CD4-positive, alpha-beta T cell treated with Interleukin-2 at 100 ng/mL for 4 hours (primary cell): Measurements from ENCODE around the gene OR2T27.
"Not testable (repeated sequence)": the region's sequence is repeated elsewhere in the genome, so short reads cannot be mapped to it uniquely, and the experiment has no call there.

Source experiments
- DNase-seq: peaks from one replicate; pipeline ENCODE4 v3.0.0-alpha.2; 2020; ENCODE audit warnings: low spot score

The OR2T27 gene, protein sequence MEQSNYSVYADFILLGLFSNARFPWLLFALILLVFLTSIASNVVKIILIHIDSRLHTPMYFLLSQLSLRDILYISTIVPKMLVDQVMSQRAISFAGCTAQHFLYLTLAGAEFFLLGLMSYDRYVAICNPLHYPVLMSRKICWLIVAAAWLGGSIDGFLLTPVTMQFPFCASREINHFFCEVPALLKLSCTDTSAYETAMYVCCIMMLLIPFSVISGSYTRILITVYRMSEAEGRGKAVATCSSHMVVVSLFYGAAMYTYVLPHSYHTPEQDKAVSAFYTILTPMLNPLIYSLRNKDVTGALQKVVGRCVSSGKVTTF

DNA sequence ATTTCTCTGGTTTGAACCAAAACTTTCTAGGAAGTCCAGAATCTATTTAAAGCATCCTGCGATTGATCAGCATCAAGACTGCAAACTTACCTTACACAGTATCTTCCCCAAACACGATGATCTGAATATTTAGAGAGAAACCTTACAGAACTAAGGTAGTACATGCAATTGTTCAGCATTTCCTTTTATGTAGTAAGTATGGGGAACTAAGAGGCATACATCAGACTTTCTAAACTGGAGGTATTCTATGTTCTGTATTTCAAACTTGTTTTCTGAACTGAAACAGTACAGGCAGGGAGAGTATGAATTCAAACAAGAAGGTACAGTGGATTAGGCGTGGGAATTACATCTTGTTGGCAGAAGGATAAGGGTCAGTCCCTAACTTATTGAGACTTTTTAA is at the start of gene OR2T27:
TSS of gene OR2T27 (minus strand) at position 175 of the 400 bp plus-strand sequence. CDS start 4,644 bp downstream, outside the sequence.
- not testable (repeated sequence) for DNase-seq

DNA sequence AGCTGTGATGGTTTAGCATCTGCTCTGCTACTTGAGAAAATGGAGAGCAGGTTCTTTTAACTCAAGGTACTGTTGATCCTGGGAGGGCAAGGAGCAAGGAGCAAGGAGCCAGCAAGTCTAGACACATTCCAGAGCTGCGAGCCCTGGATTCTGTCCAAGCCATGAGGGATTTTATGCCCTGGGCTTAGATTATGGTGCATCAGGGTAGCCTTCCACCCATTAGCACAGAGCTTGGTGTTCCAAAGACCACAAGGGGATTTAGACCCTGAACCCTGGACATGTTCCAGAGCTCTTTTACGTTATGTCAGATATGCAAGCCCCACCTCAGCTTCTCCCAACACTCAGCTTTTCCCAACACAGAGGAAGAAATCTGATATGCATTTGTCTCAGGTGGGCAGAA is 49.3 kb upstream of the OR2T27 start:
- no peak for DNase-seq

DNA sequence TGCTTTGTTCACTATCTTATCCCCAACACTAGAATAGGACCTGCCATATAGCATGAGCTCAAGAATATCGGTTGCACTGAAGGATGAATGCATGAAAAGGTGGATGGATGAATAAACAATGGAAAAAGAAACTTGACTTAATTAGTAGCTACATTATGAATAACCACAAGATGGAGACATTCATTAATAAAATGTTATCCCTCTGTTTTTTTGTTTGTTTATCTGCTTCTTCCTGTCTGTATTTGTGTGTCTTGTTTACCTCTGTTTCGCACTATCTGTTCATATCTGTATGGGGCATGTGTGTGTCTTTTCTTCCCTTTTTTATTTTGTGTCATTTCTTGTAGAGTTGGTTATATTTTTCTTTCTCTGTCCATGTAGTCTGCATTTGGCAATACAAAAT is 48.3 kb upstream of the OR2T27 start:
- no peak for DNase-seq

DNA sequence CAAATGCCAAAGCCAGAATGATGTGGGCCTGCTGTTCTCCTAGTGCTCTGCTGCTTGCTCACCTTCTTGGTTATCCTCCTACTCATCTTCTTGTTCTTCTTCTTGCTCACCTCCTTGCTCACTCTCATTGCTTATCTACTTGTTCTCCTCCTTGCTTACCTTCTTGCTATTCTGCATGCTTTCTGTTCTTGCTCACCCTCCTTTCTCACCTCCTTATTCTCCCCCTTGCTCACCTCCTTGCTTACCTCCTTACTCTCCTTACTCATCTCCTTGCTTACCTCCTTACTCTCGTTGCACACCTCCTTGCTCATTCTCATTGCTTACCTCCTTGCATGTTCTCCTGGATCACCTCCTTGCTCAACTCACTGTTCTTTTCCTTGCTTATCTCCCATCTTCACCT is 47.4 kb upstream of the OR2T27 start, which contains the start of gene OR14I1:
TSS of gene OR14I1 (minus strand) at position 53 of the 400 bp plus-strand sequence.
- DNase-seq, result no peak

DNA sequence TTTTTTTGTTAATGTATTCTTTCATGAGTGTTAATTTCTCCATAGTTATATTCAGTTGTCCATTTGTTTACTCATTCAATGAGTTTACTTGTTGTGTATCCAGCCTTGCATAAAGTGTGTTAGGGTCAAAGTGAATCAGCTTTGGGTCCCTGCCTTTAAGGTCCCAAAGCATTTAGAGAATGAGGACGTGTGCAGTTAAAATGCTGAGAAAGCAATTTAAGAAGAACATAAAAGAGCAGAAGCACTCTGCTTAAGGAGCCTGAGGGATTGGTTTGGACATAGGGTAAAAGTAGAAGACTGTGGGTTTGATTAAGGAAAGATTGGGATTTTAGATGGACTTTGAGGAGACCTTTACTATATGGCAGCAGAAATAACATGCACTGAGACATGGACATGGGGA is 43.8 kb upstream of the OR2T27 start:
- no peak for DNase-seq

DNA sequence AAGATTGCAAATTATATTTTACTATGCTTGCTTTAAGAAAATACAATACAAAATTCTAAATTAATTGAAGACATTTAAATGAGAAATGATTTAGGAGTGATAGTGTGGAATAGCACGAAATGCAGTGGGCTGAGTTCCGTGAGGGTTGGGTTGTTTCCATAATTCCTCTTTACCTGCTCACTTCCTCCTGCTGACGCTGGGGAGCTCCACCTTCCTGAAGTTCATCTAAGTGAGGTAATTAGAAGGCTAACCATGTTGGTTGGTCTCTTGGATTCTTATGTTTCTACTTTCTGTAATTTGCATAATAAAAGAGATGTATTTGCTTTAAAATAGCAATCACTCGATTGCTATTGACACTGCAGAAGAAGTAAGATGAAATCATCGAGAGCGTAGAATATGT is 42.6 kb upstream of the OR2T27 start:
- DNase-seq, result no peak

DNA sequence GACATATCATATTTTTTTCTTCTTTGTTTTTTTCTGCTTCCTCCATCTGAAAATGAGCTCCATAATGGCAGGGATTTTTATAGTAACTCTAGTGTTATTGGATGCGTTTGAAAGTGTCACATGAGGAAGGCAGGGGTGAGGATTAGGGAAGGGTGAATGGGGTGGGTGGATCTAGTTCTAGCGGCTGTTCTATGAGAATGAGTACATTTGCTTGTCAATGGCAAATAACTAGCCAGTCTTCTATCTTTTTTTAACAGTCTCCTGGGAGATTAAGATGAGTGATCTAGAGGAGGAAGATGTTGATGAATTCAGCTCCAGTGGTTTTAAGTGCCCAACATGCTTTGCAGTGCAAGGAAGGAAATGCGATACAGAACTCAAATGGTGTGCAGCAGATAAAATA is 41.4 kb upstream of the OR2T27 start:
- no peak for DNase-seq

DNA sequence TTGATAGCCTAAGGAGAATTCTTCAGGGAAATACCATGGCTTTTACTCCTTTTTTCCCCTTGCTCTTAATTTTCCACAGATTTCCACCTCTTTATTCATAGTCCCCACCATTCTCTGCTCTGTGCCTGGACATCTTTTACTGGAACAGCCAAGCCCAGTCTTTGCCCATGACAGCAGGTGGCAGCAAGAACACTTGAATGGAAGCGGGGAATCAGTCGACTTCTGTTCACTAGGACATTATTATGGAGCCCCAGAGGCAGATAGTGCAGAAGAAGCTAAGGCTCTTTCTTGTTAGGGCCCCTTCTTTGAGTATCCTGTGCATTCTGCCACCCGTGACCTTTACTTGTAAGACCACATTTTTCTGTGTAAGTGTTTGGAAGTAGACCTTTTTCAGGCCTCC is 40.9 kb upstream of the OR2T27 start:
- DNase-seq, result no peak

DNA sequence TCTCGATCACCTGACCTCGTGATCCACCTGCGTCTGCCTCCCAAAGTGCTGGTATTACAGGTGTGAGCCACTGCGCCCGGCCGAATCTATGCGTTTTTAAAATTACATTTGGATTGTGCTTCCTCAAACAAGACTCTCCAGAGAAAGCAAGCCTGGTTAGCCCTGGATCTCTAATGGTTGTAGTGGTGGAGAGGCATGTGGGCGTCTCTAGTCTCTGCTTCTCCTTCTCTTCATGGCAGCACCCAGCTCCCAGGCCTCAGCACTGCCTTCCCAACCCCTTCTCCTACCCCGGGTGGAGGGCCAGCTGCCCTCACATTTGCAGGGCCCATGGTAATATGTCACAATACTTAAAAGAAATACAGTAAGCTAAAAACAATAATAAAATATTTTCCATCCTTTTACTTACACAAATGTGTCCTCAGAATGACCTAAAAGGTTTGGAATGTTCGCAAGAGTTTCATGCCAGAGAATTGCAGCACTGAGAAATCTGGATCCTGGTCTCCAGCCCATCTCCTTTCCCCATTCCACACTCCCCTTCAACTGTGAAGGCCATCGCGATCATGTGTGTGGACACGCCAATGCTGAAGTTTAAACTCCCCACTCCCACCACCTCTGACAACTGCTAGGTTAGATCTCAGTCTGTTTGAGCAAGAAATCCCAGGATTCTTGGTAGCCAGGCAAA is 40.3 kb upstream of the OR2T27 start:
- no peak for DNase-seq

DNA sequence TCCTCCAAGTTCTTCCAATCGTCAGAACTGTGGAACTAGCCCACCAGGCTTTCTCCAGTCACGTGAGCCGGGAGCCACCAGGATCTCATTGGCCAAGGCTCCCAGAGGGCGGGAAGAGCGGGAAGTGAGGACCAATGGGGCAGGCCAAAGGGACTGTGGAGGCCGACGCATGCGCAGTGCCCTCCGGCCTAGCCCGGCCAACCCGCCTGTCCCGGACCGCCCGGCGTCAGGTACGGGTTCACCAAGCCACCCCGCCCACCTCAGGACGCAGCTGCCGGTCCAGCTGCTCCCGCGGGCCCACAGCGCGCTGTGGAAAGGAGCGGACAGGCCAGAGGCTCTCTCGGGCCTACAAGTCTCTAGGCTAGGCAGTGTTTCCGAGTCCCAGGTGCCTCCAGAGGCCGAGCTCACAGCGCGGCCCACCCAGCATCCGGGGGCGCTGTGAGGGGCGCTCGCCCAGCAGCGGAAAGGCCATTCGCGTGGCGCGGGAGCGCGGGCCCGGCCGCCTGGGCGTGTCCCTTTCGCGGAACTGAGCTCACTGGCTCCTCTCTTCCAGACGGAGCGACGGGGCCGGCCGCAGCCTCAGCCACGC is 36.3 kb upstream of the OR2T27 start:
- no peak for DNase-seq

DNA sequence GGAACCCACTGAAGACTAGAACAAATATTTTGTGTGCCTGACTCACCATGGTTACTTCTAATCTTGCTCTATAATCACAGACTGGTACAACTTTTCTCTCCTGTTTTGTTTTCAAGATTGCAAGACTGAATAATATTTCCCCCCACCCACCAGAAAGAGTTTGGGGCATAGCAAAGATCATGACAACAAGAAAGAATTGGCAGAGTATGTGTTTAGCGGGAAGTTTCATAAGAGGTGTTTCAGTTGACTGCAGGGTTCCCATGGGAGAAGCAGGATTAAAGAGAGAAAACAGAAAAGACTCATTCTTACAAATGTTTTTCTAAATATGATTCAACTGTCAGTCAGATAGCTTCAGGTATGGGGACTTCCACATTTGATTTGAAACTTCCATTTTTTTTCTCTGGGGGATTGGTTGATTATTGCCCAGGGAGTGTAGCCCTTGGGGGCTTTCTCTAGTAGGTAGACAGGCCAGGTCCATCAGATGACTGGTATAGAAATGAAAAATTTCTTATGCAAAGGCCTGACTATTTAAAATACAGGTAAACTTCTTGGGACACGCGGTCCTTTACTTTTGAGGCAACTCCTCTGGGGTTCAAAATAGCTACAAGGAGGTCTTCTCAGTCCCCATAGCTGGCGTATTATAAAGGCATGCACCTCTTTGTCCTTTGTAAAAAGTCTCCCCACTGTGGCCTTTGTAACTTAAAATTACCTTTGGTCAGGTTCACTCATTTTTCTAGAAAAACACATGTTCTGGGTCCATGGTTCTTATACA is 33.4 kb upstream of the OR2T27 start:
- DNase-seq, result no peak

DNA sequence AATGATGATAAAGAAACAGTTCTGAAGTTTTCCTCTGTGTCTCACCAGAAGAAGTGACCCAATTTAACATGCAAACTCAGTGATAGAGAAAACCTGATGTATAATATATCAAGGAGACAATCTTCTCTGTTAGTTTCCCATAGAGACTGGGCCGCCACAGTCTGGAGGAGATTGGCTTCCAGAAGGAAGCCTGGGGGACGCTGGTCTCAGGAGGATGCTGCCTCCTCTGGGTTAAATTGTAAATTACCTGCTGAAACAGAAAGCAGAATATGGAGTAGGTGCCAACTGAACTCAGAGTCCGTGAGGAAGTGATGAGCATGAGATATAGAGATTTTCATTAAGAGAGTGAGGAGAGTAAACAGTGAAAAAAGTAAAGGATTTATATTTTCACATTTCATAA is 31.5 kb upstream of the OR2T27 start:
- peak; percentile 15 for DNase-seq

DNA sequence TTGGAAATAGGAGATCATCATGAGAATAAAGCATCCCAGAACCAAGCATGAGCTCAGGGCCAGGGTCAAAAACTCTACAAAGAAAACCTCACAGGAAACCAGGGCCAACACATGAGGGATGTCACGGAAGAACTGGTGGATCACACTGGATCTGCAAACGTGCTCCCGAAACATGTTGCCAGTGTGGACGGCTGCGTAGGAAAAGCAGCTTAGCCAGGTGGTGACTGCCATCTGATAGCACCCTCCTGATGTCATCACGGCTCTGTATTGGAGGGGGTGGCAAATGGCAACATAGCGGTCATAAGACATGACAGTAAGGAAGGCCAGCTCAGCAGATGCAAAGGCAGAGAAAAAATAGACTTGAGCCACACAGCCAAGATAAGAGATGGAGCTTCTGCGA is 26.3 kb upstream of the OR2T27 start:
- DNase-seq, result no peak

DNA sequence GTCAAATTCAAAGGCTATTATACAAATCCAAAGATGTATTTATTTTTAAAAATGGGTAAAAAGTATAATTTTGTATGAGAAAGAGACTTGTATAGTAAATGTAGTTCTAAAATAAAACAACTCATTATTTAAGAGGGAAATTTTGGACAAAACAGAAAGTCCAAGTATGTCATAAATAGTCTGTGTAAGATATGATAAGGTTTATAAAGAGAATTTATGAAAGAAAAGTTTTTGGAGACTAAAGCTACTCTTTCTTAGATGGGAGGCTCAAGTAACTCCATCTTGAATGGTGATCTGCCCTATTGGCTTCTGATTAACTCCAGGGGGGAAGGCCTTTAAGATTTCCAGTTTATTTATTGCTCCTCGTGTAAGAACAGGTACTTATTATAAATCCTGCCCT is 14.7 kb upstream of the OR2T27 start:
- no peak for DNase-seq

DNA sequence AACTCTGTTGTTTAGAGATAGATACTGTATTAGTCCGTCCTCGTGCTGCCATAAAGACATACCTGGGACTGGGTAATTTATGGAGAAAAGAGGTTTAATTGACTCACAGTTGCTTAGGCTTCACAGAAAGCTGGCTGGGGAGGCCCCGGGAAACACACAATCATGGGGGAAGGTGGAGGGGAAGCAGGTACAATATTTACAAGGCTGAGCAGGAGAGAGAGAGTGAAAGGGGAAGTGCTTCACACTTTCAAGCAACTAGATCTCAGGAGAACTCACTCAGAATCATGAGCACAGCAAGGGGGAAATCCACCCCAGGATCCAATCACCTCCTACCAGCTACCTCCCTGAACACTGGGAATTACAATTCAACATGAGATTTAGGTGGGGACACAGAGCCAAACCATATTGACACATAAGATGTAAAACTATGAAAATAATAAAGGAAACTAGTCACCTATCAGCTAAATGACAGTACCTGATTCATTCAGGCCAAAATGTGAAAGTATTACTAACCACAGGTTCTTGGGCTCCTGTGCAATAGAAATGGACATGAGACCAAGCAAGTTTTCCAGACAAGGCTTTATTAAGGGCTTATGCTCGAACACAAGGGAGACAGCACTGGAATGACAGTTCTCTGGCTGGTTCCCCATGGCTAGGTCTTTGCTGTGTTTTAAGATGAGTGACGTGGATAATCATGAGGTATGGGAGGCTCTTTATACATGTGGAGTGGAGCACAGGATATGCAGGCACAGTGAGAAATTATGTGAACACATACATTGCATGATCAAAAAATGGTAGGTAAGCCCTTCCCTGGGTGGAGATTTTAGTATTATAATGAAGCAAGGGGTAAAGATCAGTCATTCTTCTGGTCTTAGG is 8.4 kb upstream of the OR2T27 start:
- not testable (repeated sequence) for DNase-seq

DNA sequence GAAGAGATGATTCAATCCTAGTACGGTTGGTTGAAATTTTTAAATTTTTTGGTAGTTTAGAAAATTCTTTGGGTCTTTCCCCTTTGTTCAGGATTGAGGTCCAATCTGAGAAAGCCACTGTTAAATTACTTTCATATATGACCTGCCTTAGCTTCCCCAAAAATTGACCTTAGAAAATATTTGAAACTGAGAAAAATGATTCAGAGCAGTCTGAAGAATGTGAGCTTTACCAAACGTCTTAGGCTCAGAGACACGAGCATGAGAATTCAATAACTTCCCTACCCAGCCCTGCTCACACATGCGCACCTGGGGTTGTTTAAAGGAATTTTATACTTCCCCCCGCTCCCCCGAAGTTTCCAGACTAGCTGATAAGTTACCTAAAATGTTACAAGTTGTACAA is 1.5 kb upstream of the OR2T27 start:
- not testable (repeated sequence) for DNase-seq

DNA sequence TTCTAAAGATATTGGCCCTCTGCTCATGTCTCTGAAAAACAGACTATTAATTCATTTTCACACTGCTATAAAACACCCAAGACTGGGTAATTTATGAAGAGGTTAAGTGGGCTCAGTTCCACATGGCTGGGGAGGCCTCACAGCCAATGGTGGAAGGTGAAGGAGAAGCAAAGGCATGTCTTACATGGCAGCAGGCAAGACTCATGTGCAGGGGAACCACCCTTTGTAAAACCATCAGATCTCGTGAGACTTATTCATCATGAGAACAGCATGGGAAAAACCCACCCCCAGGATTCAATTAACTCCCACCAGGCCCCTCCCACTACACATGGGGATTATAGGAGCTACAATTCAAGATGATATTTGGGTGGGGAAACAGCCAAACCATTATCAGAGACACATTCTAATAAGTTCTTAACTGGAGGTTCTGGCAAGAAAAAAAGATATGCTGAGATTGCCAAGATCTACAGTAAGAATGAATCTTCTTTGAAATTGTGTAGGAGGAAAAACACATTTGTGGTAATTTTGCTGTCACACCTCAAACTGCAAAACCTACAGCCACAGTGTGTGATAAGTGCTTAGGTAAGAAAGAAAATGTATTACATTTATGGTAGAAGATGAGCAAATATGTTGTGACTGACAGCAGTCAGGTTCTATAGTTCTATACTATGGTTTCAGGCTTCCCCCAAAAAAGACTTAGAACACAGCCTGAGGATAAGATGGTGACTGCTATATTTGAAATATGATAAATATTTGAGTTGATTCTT is 6.4 kb downstream of the OR2T27 start:
- not testable (repeated sequence) for DNase-seq

DNA sequence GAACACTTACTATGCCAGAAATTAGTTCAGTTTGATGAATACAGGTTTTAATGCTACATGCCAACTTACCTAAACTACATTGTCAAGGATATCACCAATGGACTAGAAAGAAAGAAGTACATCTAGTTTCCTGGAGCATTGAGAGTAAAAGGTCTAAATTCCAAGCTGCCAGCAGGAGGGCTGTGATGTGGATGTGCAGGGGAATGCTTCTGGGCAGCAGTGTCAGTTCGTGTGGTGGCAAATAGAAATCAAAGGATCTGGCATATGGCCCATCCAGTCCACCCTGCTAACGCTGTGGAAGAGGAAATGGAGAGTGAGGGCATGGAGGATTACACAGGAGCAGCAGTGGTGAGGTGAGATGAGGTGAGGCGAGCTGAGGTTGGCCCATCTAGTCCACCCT is 10.2 kb downstream of the OR2T27 start, which contains the start of gene OR2T35:
TSS of gene OR2T35 (minus strand) at position 101 of the 400 bp plus-strand sequence. CDS start 6,020 bp downstream, outside the sequence.
- not testable (repeated sequence) for DNase-seq

DNA sequence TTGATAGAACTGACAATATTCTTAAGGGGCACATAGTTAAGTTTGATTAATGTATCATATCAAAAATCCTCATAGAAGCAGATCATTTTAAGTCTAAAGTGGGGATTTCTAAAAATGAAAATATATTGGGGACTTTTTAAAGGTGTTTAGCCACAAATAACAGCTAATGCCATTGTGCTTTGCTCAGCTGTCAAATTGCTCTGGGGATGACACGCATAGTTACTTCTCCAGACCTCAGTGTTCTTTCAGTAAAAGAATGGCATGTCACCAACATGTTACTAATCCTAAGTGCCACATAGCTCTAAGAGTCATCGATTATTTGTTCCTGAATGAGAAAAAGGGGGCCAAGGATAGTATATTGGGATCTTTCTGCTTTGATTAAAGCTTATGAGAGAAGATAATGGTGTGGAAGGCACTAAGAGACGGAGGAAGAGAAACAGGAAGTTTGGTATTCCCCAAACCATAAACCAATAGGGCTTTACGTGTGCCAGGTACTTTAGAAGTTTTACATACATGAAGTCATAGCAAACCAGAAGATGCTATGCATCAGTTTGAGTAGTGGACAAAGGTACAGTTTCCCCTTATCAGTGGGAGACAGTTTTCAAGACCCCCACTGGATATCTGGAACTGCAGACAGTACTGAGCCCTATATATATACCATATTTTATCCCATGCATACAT is 12.2 kb downstream of the OR2T27 start:
- DNase-seq, result not testable (repeated sequence)

DNA sequence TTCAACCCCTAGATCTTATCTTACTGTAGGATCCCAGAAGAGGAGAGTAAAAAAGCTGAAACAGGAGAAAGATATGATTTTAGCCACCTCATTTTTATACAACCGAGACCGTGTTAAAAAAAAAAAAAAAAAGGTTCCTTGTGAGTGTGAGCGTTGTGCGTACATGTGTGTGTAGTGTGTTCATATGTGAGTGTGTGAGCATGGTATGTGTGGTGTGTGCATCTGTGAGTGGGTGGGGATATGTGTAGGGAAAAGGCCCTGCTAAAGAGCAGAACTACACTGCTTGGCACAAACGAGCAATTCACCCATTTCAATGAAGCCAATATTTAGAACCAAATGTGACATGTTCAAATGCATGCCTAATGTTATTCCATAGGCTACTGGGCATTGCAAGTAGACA is 13.7 kb downstream of the OR2T27 start:
- not testable (repeated sequence) for DNase-seq
